Activated CD4-positive, alpha-beta T cell treated with anti-CD3 and anti-CD28 coated beads for 4 hours (primary cell): ENCODE data around the gene IGF2R.
"Not testable (repeated sequence)": the region's sequence is repeated elsewhere in the genome, so short reads cannot be mapped to it uniquely, and the experiment has no call there.

Source experiments
- DNase-seq, 2 donors: peaks; one replicate each; pipeline ENCODE4 v3.0.0-alpha.2; 2020

Gene IGF2R

GRCh38 chr6:160102956-160103824, 134.3 kb downstream of the IGF2R start:
- no peak for DNase-seq

- no peak for DNase-seq
Observed at GRCh38 chr6:160103825-160104100, 134.9 kb downstream of the IGF2R start.

DNA sequence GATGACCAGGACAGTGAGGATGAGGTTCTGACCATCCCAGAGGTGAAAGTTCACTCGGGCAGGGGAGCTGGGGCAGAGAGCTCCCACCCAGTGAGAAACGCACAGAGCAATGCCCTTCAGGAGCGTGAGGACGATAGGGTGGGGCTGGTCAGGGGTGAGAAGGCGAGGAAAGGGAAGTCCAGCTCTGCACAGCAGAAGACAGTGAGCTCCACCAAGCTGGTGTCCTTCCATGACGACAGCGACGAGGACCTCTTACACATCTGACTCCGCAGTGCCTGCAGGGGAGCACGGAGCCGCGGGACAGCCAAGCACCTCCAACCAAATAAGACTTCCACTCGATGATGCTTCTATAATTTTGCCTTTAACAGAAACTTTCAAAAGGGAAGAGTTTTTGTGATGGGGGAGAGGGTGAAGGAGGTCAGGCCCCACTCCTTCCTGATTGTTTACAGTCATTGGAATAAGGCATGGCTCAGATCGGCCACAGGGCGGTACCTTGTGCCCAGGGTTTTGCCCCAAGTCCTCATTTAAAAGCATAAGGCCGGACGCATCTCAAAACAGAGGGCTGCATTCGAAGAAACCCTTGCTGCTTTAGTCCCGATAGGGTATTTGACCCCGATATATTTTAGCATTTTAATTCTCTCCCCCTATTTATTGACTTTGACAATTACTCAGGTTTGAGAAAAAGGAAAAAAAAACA, 136.1 kb downstream of the IGF2R start:
- DNase-seq = no peak

DNA sequence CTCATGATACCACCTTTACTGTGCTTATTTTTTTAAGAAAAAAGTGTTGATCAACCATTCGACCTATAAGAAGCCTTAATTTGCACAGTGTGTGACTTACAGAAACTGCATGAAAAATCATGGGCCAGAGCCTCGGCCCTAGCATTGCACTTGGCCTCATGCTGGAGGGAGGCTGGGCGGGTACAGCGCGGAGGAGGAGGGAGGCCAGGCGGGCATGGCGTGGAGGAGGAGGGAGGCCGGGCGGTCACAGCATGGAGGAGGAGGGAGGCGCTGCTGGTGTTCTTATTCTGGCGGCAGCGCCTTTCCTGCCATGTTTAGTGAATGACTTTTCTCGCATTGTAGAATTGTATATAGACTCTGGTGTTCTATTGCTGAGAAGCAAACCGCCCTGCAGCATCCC, 137.1 kb downstream of the IGF2R start:
- no peak for DNase-seq

- DNase-seq = no peak
Observed at GRCh38 chr6:160106701-160107100, 137.8 kb downstream of the IGF2R start.

DNA sequence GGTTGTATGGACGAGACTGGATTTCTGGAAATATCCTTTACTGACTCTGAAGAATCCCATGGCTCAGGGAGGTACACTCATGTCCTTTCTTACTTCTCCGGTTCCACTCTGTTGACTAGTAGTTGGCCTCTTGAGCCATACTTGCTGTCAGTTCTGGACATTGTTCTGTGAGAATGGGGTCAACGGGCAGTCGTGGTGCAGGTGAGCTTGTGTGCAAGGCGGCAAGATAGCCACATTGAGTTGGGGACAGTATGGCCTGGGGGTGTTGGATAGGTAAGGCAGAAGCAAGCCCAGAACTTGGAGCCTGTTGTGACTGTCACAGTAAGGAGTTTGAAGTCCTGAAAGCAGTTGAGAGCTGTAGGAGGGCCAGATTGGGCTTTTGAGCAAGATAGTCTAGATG, 139.2 kb downstream of the IGF2R start:
- no peak for DNase-seq

GRCh38 chr6:160110586-160111123, 141.8 kb downstream of the IGF2R start:
- no peak for DNase-seq

- no peak for DNase-seq
Observed at GRCh38 chr6:160111806-160112205, 142.9 kb downstream of the IGF2R start.

GRCh38 chr6:160112628-160113299, 143.9 kb downstream of the IGF2R start:
- no peak for DNase-seq

DNA sequence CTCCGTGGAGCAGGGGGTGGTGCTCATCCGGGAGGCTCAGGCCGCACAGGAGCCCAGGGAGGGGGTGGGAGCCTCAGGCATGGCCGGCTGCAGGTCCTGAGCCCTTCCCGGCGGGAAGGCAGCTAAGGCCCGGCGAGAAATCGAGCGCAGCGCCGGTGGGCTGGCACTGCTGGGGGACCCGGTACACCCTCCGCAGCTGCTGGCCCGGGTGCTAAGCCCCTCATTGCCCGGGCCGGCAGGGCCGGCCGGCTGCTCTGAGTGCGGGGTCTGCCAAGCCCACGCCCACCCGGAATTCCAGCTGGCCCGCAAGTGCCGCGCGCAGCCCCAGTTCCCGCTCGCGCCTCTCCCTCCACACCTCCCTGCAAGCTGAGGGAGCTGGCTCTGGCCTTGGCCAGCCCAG, 145.7 kb downstream of the IGF2R start:
- not testable (repeated sequence) for DNase-seq

DNA sequence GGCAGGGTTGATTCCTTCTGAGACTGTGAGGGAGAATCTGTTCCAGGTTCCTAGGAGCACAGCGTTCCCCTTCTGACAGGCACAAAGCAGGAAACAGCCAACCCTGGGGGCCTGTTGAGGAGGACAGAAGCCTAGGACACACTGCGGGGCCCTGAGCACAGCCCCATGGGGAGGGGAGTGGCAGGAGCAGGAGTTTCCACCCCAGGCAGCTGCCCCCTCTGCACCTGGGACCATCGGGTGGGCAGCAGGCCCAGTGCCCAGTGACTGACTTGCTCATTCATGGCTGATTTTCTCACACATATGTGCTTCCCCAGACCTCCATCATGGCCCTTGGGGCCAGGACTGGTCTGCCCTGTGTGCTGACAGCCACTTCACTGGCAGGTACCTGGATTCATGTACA, 146.5 kb downstream of the IGF2R start:
- DNase-seq = no peak

DNA sequence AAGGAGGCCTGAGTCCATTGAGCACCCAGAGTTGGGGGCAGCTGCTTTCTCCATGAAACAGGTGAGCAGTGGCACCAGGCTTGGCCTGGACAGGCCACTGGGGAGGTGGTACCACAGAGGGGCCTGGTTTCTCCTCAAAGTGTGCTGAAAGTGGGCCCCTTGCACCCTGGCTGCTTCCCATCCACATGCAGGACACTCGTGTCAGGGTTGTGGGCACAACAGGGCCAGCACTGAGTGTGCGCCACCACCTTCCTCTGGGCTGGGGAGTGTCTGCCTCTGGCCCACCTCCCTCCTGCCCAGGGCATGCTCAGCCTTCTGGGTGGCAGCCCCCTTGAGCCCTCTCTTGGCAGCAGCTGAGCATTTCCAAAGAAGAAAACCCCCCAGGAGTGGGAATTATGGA, 147.5 kb downstream of the IGF2R start:
- DNase-seq = no peak

DNA sequence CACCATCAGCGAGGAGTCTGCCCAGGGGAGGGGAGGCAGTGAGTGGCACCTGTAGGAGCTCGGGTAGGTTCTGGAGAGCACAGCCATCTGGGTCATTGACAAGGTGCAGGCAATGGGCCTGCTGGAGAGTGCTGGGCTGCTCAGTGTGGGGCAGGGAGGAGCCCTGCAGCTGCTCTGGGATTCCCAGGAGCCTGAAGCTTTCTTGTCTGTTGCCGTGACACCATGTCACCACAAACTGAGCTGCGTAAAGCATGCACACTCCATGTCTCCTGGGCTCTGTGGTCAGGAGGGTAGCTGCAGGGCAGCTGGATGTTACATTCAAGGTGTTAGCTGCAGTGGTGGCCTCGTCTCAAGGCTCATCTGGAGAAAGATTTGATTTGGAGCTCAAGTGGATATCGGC, 148.3 kb downstream of the IGF2R start:
- no peak for DNase-seq

GRCh38 chr6:160118620-160119229, 149.8 kb downstream of the IGF2R start:
- no peak for DNase-seq

- DNase-seq = no peak
Observed at GRCh38 chr6:160120087-160120486, 151.2 kb downstream of the IGF2R start.

GRCh38 chr6:160121558-160121957, 152.7 kb downstream of the IGF2R start, which contains the start of gene SLC22A1:
Gene SLC22A1 (plus strand): TSS chr6:160121815. CDS start chr6:160121936, 121 bp downstream.
- DNase-seq = no peak

GRCh38 chr6:160121981-160122380, 153.1 kb downstream of the IGF2R start:
- no peak for DNase-seq

DNA sequence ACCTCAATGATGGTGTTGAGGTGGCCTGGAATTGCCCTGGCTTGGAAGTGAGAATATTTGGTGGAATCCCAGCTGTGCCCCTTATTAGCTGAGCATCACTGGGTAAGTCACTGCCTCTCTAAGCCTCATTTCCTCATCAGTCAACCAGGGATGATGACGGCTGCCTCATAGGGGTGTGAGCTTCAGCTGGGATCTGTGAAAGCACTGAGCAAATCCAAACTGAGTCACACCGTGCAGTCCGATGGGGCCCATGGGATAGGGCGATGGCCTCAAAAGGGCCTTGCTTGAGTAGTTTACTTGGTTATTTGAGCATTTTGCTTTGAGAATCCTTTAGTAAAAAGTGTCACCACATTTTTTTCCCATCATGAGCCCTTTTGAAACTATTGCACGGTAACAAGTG, 153.9 kb downstream of the IGF2R start:
- no peak for DNase-seq

- no peak for DNase-seq
Observed at GRCh38 chr6:160124007-160124406, 155.1 kb downstream of the IGF2R start.

DNA sequence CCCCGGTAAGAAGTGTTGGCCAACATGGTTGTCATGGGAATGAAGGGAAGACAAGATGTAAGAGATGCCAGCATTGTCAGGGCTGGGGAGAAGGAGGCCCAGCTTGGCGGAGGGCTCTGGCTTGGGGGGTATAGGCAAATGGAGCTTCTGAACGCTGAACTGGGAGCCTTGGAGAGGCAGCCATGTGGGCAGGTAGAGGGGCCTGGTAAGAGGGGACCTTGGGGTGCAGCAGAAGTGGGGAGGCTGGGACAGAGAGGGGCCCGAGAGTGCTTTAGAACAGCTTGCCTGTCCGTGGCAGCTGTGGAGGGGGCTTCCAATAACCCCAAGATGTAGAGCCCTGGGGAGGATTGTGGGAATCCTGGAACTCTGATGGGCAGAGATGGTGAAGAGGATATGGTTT, 155.7 kb downstream of the IGF2R start:
- DNase-seq = no peak

DNA sequence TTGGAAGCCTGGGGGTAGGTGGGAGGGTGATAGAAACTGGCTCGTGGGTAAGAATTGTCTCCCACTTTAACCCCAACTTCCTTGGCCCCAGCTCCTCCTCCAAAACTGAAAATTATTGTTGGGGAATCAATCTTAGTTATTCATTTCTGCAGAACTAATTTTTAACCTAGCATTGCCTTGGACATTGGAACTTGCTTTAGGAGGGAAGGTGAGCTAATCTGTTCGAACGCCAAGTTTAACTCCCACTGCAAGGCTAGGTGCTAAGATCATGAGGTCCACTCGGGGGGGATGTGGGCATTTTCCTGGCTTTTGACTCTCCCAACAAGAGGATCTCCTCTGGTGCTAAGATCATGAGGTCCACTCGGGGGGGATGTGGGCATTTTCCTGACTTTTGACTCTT, 156.2 kb downstream of the IGF2R start:
- DNase-seq = not testable (repeated sequence)

GRCh38 chr6:160127270-160128124, 158.6 kb downstream of the IGF2R start:
- DNase-seq = no peak
